Naive thymus-derived CD8-positive, alpha-beta T cell (primary cell): ENCODE results near the gene STRA8. TPM values are rescaled to one million over a fixed set of nuclear protein-coding genes. Genes with fewer than 3 reads are reported as not detected.

Experiments used
- ATAC-seq, 2 donors: fragments of 150-1000 bp; cut with Tn5 transposase in 1 of 2; sonication (Bioruptor Pico), chemical (Tn5 transposase) in 1 of 2; 1 replicate in 1 of 2; 2 replicates in 1 of 2; pipeline ENCODE4 v1.10.0; 2021; ENCODE audit warnings: mild to moderate bottlenecking in 2 of 2, moderate library complexity in 2 of 2
- POLR2A ChIA-PET: fragments of 350-600 bp; sonication (Branson Sonifier 250); formaldehyde crosslinking; loops from one replicate; lab custom pipeline; 2021; ENCODE audit warnings: antibody characterized with exemption; lab: Charles Lee
- DNase-seq, 10 donors: peaks; one replicate each; pipeline versions ENCODE4 v3.0.0 to v3.0.0-alpha.2; 2020 to 2022
- H3K27ac Mint-ChIP-seq, 10 donors: one replicate each; pipeline ENCODE4 v1.8.0; 2020 to 2022; ENCODE audit warnings: mild to moderate bottlenecking in 10 of 10, mixed read lengths in 10 of 10, moderate library complexity in 4 of 10, inconsistent platforms in 1 of 10
- H3K27me3 Mint-ChIP-seq, 5 donors: one replicate each; pipeline ENCODE4 v1.8.0; 2021 to 2022; ENCODE audit warnings: mixed read lengths in 5 of 5
- H3K36me3 Mint-ChIP-seq, 3 donors: one replicate each; pipeline ENCODE4 v1.8.0; 2020 to 2022; ENCODE audit warnings: mixed read lengths in 3 of 3, mild to moderate bottlenecking in 2 of 3, inconsistent platforms in 1 of 3
- H3K4me1 Mint-ChIP-seq, 4 donors: one replicate each; pipeline ENCODE4 v1.8.0; 2021 to 2022; ENCODE audit warnings: mixed read lengths in 4 of 4
- H3K4me3 Mint-ChIP-seq, 10 donors: one replicate each; pipeline ENCODE4 v1.8.0; 2020 to 2022; ENCODE audit warnings: mild to moderate bottlenecking in 10 of 10, mixed read lengths in 10 of 10, moderate library complexity in 6 of 10, inconsistent platforms in 1 of 10
- H3K9me3 Mint-ChIP-seq, 9 donors: one replicate each; pipeline ENCODE4 v1.8.0; 2020 to 2022; ENCODE audit warnings: mixed read lengths in 9 of 9, mild to moderate bottlenecking in 3 of 9, inconsistent platforms in 1 of 9, moderate library complexity in 1 of 9
- polyA plus RNA-seq, 3 donors: library from polyadenylated mRNA; unstranded; fragments of 300-500 nt; fragmentation: Illumina TruSeq; gene quantifications; one replicate each; pipeline ENCODE4 v1.2.3, GENCODE V29; 2021
- total RNA-seq, 8 experiments: library from RNA in 2 of 8; stranded (reverse) in 2 of 8; gene quantifications; one replicate each; pipeline ENCODE4 v1.2.3 and lab custom pipeline; 2021 to 2026

Gene STRA8
- total and polyA plus RNA-seq, 5 experiments from 2014 or later = not detected

DNA sequence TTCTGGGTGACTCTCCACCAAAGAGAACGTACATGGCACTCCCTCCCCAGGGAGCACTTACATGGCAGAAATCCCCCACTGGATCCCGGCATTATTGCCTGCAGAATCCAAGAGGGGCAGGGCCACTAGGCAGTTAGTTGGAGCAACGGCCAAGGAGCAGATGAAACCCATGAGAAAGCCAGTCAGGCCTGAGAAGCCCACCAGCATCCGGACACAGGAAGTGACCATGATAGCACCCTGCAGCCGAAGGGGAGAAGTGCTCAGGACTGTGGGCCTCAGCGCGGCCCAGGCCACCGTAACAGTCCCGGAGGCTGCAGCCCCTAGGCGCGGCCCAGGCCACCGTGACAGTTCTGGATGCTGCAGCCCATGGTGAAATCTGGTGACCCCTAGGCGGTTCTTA lies 43.5 kb downstream of the STRA8 start:
- POLR2A ChIA-PET = no interaction called here
- DNase-seq = no peak
- Mint-ChIP-seq H3K27ac (no peak overlapping the region), H3K4me3 (no peak overlapping the region), H3K4me1 (peaks cover 5 to 11% (median 8%) of the 10 kb centered on the region in 4 donors), H3K9me3 (peaks cover 0 to under 1% (median 0%) of the 10 kb centered on the region in 9 donors), H3K27me3 (peaks cover 8 to 21% (median 11%) of the 10 kb centered on the region in 5 donors), H3K36me3 (no peaks in the 10 kb centered on the region)
- ATAC-seq = no peak

DNA sequence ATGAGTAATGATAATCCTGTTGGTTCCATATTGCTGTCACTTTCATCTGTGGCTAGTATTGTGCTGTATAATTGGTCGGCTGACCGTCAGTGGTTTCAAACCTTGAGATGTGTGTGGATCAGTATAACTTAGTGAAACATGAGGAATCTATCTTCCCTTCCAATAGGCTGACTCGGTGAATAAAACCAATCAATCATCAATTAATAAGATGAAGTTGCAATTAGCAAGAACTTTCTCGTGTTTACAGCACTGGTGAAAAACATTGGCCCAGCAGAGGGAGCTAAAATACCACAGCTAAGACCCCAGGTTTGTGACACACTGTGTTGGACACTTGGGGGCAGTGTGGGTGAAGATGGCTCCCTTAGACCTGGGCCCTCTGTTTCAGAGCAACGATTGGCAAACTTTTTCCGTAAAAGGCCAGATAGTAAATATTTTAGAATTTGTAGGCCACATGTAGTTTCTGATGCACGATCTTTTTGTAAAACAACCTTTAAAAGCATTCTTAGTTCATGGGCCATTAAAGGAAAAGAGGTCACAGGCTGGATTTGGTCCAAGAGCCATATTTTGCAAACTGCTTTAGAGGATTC lies 47.8 kb downstream of the STRA8 start:
- POLR2A ChIA-PET = no interaction called here
- H3K27me3 Mint-ChIP-seq = peaks cover 8 to 21% (median 10%) of the 10 kb centered on the region in 5 donors
- no peak overlapping the region for H3K27ac Mint-ChIP-seq
- peak; percentile 100 for ATAC-seq
- H3K4me1 Mint-ChIP-seq = peaks cover 5 to 16% (median 10%) of the 10 kb centered on the region in 4 donors
- DNase-seq = peak; percentile 46 to 88 (median 76)
- no peaks in the 10 kb centered on the region for H3K36me3 Mint-ChIP-seq
- no peaks in the 10 kb centered on the region for H3K9me3 Mint-ChIP-seq
- H3K4me3 Mint-ChIP-seq = peak overlapping the region in 1 of 10 donors; percentile 9

DNA sequence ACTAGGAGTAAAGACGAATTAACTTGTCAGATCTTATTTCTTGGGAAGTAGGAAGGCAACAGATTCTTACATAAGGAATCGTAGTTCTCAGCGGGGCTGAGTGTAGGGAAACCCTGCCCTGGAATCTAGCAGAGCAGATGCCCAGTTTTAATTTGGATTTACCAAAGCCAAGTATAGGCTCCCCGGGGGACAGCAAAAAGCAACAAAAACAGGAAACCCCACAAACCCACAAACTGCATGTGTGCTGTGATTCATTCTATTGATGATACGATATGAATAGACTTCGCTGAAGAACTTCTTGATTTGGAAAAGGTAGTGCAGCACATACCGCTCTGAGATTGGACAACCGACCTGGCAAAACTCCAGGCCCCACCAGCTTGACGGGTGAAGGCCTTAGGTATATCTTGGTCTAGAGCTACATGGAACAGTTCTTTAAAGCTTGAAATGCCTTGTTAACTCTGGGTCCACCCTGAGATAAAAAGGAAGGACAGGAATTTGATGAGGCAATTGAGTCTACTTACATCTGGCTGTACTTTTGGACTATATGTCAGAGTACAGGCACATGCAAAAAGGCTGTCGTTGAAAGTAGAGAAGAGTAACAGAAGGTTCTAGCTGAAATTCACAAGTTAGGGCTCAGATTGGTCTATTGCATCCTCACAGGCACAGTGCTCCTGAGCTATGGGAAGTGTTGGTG lies 49.1 kb downstream of the STRA8 start:
- POLR2A ChIA-PET = no interaction called here
- no peaks in the 10 kb centered on the region for H3K36me3 Mint-ChIP-seq
- H3K9me3 Mint-ChIP-seq = no peaks in the 10 kb centered on the region
- ATAC-seq (no peak), DNase-seq (no peak)
- H3K27ac Mint-ChIP-seq = peak overlapping the region in 3 of 10 donors; percentile 33 to 74 (median 61)
- H3K4me1 Mint-ChIP-seq = peaks cover 5 to 16% (median 10%) of the 10 kb centered on the region in 4 donors
- H3K27me3 Mint-ChIP-seq = peaks cover 8 to 21% (median 10%) of the 10 kb centered on the region in 5 donors
- peak overlapping the region in 1 of 10 donors; percentile 0 for H3K4me3 Mint-ChIP-seq

DNA sequence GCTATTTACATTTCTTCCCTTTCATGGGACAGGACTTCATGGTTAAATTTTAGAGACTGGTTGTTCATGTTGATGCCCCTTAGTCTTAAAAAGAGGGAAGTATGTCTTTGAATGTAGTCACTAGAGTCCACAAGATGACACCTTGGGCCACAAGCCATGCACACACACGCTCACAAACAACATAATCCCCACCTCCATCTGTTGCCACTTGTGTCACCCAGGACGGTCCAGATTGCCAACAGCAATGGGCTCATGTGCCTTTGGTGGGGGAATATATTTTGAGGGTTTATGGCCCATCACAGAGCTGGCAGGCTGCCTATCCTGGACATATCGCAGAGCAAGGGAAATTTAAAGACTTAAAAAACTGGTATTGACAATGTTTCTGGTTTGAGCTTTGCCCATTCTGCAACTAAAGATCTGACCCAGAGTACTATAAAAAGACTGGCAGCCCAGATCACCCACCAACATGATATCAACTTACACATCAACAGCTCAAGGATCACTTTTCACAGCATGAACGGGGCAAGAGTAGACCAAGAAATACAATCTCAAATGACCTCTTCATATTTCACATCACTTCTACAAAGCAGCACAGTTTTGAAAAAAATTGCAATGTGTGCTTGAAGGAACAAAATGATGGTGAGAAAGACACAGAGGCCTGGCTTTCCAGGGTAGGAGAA lies 50.5 kb downstream of the STRA8 start:
- Mint-ChIP-seq H3K4me1 (peaks cover 5 to 16% (median 10%) of the 10 kb centered on the region in 4 donors), H3K9me3 (no peaks in the 10 kb centered on the region), H3K4me3 (no peak overlapping the region), H3K27me3 (peaks cover 7 to 21% (median 8%) of the 10 kb centered on the region in 5 donors), H3K36me3 (no peaks in the 10 kb centered on the region), H3K27ac (no peak overlapping the region)
- POLR2A ChIA-PET = no interaction called here
- DNase-seq (no peak), ATAC-seq (no peak)

DNA sequence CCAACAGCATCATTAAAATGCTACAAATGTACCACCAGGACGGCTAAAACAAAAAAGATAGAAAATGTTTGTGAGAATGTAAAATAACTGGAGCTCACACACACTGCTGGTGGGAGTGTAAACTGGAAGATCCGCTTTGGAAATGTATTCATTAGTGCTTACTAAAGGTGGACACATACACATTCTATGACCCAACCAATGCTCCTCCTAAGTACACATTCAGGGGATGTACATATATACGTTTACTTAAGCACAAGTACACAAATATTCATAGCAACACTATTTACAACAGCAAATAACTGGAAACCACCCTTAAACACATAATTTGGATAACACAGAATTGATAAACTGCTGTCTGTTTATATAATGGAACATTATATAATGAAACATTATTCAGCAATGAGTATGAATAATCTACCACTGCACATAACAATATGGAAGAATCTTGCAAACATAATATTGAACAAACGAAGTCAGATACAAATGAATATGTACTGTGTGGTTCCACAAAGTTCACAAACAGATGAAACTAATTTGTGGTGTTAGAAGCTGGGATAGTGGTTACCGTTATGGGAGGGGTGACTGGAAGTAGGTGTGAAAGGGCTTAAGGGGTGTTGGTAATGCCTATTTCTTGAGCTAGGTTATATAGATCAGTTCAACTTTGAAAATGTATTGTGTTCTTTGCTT lies 52.1 kb downstream of the STRA8 start:
- Mint-ChIP-seq H3K4me3 (no peak overlapping the region), H3K27me3 (peaks cover 0 to 10% (median 5%) of the 10 kb centered on the region in 5 donors), H3K4me1 (peaks cover 5 to 16% (median 10%) of the 10 kb centered on the region in 4 donors), H3K36me3 (peaks cover 0 to 4% (median 0%) of the 10 kb centered on the region in 3 donors), H3K9me3 (no peaks in the 10 kb centered on the region), H3K27ac (no peak overlapping the region)
- no peak for DNase-seq
- POLR2A ChIA-PET = no interaction called here
- ATAC-seq = no peak

DNA sequence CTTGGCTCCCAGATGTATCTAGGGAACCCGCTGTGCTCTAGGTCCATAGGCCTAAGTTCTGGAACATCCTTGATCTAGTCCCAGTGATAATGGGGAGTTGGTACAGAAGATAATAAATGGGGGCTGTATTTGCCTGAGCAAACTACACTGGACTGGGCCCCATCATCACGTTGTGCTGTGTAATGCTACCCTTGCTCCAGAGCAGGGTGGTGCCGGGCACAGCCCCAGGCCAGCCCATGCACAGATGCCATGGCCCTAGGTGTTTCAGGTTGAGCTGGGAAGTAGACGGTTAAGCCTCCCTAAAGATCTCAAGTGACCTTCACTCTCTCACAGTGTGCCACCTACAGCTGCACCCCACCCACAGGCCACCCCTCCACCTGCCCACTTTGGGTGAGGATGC lies 53.2 kb downstream of the STRA8 start:
- Mint-ChIP-seq H3K4me3 (no peak overlapping the region), H3K27ac (no peak overlapping the region), H3K36me3 (peaks cover 0 to 4% (median 0%) of the 10 kb centered on the region in 3 donors), H3K27me3 (no peaks in the 10 kb centered on the region), H3K9me3 (no peaks in the 10 kb centered on the region), H3K4me1 (peaks cover 0 to 8% (median 3%) of the 10 kb centered on the region in 4 donors)
- ATAC-seq = no peak
- POLR2A ChIA-PET = no interaction called here
- DNase-seq = no peak

DNA sequence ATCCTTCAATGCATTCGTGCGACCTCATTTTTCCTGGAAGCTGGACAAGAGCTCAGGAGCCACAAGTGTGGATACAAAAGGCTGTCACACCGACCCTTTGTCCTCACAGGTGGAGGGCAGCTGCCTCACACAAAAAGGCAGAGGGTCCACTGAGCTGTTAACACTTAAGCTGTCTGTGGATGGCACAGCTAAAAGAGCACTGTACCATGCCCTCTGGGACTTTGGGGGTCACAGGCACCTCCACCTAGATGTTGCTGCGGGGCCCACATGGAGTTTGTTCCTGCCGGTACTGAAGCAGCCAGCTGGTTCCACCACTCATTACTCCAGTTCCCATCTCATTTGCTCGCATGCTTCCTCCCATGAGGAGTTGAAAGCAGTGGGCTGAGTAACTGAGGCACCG lies 57.0 kb downstream of the STRA8 start:
- peaks cover 0 to 4% (median 0%) of the 10 kb centered on the region in 5 donors for H3K27me3 Mint-ChIP-seq
- H3K36me3 Mint-ChIP-seq = peaks cover 0 to 4% (median 0%) of the 10 kb centered on the region in 3 donors
- H3K9me3 Mint-ChIP-seq = no peaks in the 10 kb centered on the region
- POLR2A ChIA-PET = no interaction called here
- H3K4me1 Mint-ChIP-seq = no peaks in the 10 kb centered on the region
- no peak for DNase-seq
- H3K4me3 Mint-ChIP-seq = no peak overlapping the region
- no peak overlapping the region for H3K27ac Mint-ChIP-seq
- ATAC-seq = no peak

DNA sequence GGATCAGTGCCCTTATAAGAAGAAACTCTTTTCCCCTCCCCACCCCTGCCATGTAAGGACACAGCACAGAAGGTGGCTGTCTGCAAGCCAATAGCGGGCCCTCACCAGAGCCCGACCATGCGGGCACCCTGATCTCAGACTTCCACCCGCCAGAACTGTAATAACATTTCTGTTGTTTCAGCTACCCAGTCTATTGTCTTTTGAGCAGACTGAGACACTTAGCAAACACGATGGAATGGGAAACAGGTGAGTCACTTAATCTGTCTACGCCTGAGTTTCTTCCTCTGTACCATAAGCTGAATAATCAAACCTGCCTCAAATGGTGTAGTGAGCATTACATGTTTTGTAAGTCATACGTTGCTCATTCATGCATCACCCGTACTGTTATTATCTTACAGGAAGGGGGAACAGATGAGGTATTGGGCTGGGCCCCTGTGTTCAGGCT lies 58.2 kb downstream of the STRA8 start:
- ATAC-seq (no peak), DNase-seq (no peak)
- Mint-ChIP-seq H3K4me1 (no peaks in the 10 kb centered on the region), H3K9me3 (peaks cover 0 to under 1% (median 0%) of the 10 kb centered on the region in 9 donors), H3K4me3 (no peak overlapping the region), H3K27ac (no peak overlapping the region), H3K27me3 (peaks cover 0 to 4% (median 0%) of the 10 kb centered on the region in 5 donors), H3K36me3 (peaks cover 0 to 4% (median 0%) of the 10 kb centered on the region in 3 donors)
- POLR2A ChIA-PET = no interaction called here

DNA sequence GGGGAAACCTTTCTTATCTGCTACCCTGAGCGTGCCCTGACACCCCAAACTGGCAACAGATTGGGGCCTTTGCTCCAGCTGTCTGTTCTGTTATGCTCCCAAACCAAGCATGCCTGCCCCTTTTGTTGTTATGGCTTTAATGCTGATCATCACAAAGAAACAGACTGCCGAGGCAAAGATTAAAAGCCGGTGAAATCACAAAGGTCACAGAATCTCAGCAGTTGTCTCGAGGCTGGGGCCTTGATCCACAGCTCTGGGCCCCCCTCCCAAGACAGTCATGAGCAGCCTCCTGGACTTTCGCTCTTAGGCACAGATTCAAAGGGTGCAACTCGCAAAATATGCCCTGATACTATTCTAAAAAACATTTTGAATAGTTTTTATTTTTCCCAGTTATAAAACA lies 65.6 kb downstream of the STRA8 start:
- no peaks in the 10 kb centered on the region for H3K4me1 Mint-ChIP-seq
- POLR2A ChIA-PET = no interaction called here
- H3K4me3 Mint-ChIP-seq = no peak overlapping the region
- peaks cover 0 to 8% (median 0%) of the 10 kb centered on the region in 5 donors for H3K27me3 Mint-ChIP-seq
- DNase-seq (no peak), ATAC-seq (no peak)
- H3K36me3 Mint-ChIP-seq = peaks cover 0 to 12% (median 4%) of the 10 kb centered on the region in 3 donors
- no peak overlapping the region for H3K27ac Mint-ChIP-seq
- peaks cover 0 to 20% (median 8%) of the 10 kb centered on the region in 9 donors for H3K9me3 Mint-ChIP-seq

DNA sequence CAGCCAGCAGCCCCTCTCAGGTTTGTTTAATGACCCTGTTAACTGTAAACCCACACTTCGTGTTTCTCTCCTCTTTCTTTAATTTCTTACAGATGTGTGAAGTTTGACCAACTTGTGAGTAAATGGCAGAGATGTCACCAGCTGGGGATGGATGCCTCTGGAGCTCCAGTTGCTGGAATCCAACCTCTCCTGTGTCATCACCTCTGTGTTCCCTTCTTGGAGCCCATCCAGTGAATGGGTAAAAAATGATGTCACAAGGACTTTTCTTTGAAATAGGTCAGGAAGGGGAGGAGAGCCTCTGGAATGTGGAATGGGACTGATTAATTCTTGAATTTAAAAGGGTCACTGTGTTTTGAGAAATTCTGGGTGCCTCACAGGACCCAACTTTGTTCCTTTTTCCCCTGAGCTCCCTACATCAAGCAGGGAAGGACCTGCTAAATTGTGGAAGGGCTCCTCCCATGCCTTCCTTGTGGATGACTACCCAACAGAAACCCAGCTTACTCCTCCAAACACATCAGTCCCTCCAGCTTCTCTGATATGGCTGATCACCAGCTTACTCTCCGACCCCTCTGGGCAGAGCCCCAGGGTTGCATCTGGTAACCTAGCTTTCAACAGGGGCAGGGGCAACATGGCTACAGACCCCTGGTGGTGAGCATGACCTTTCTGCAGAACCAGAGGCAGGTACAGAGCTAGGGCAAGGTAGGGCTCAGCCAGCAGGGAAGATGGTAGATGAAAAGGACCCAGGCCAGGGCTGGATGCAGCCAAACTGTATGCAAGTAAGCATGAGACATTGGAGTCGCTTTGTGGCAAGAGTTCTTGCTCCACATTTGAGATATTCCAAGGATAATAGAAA lies 67.5 kb downstream of the STRA8 start:
- Mint-ChIP-seq H3K27me3 (peaks cover 0 to 8% (median 3%) of the 10 kb centered on the region in 5 donors), H3K4me3 (no peak overlapping the region), H3K4me1 (no peaks in the 10 kb centered on the region), H3K27ac (no peak overlapping the region), H3K36me3 (peaks cover 0 to 12% (median 4%) of the 10 kb centered on the region in 3 donors), H3K9me3 (peaks cover 0 to 20% (median 8%) of the 10 kb centered on the region in 9 donors)
- DNase-seq (no peak), ATAC-seq (no peak)
- POLR2A ChIA-PET = no interaction called here
